GM21360 (cell line): ENCODE results near the gene FHIT.

Source experiments
- ATAC-seq: cut with Tn5 transposase; IDR thresholded peaks from one replicate; pipeline ENCODE4 v1.9.1; 2021; ENCODE audit warnings: mild to moderate bottlenecking, moderate library complexity; ENCODE audit not compliant: unreplicated experiment

FHIT gene

DNA sequence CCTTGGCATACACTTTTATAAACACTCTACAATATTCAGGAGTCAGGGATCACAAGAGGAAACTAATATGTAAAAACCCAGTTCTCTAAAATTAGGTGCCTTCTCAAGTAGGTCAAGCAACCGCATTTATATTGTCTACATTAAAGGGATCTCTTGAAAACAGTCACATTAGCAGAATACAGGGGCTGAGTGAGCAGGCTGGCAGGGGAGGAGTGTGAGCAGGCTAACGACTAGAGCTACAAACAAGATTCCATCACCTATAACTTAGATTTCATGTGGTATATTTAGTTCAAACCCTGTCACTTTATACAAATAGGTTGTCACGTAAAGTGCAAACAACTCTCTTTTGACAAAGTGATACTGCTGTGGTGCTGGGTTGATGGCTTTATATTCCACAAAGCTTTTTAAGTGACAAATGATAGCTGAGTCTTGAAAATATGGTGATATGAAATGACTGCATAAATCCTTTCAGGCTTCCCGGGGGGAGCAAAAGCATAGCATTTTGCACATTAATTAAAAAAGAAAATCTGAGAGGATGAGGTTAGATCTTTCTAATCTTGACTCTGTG lies 937.9 kb downstream of the FHIT start:
- no peak for ATAC-seq

DNA sequence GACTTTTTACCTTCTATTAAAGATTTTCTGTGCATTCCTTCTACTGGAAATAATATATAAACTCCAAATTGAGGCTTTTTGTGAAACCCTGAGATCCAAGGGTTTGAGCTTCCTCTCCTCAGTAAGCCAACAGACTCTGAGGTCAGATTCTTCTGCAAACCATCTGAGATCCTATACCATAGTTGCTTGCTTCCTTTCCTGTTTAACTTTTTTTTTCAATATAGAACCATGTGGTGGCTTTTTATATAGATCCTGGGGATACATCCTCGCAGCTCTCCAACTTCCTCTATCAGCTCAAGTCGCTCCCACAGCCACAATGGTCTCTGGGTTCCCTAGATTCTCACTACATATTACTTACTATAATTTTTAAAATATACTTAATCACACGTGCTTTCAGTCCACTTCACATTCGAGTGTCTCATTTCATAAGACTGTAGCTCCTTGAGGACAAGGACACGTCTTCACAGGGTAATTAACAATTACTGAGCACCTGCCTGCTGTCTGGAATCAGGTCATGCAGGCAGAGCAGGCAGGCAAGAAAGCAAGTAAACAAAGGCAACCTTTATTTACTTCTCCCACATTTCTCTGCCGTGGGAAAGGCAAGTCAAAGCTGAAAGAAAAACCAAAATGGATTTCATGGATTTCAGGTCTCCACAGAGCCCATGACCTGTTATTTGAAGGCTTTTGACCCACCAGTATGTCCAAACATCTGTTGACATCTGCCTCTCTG lies 941.5 kb downstream of the FHIT start:
- ATAC-seq: no peak

DNA sequence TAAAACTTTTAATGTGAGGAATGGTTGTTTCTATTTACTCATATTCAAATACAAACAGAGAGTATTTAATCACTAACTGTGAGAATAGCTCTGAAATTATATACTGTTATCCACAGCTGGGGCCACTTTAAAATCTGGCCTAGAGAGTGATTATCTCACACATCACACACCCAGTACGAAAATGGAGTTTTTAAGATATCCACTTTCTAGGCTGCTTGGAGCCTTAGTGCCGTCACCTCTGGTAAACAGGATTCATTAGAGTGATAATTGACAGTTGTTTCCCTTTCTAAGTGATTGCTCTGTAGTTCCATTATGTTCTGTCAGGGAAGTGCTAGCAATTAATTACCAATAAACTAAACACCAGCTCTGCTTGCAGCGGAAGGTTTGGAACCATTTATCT lies 942.4 kb downstream of the FHIT start:
- no peak for ATAC-seq

DNA sequence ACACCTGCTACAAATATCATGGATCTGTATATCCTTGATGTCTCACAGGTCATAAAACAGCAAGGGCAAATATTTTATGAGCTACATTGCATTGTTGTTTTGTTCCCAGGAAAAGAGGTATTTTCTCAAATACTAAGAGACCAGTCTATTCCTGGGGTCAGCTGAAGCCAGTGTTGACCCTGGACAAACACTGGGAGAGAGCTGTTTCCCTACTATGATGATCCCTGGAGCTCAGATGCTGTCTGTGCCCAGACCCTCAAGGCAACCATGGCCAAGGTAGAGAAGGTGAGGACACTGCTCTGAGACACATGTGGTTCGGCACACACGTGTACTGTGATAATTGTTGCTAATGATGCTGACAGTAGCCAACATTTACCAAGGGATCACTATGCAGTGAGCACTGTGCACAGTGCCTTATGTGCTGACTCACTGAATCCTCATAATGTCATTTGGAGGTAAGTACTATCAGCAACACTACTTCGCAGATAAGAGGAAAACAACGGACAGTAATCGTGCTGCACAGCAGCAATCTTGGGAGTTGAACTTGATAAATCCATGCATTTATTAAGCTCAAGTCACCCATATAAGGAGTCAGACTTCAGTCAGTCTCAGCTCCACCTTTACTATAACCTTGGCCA lies 943.6 kb downstream of the FHIT start:
- ATAC-seq: no peak

GRCh38 chr3:60304112-60304511 lies 947.1 kb downstream of the FHIT start:
- ATAC-seq: no peak

- no peak for ATAC-seq
Observed at GRCh38 chr3:60303160-60303559, 948.1 kb downstream of the FHIT start.

DNA sequence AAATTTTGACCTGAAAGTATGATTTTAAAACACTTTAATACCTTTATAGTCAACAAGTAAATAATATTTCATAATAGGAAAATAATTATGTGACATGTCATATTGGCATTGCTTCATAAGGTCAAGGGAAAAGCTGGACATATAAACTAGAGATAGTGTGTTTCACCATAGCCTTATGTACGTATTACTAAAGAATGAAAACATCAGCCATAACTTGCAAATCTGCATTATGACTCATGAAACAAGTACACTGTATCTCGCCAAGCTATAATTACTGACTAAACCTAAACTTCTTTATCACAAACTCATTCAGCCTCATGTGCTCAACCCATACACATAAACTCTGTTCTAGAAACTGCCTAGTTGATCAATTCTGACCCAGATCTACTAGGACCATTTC lies 950.1 kb downstream of the FHIT start:
- ATAC-seq: no peak

- no peak for ATAC-seq
Observed at GRCh38 chr3:60298141-60298540, 953.1 kb downstream of the FHIT start.

DNA sequence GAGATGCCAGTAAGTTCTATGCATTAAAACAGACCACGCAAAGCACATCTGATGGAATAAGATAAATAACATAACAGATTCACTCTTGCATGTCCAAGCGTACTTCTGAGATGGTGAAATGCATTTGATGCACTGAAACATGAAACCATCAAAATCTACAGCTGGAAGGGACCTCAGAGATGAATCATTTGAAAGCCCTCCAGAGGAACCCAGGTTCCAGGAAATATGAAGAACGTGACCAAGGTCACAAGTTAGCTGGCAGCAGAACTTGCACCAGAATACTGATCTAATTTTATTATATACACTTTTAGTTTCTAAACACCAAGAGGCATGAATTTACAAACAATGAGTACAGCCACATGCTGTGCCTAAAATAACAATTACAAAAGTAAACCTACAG lies 957.1 kb downstream of the FHIT start:
- no peak for ATAC-seq

- ATAC-seq: no peak
Observed at GRCh38 chr3:60291115-60291514, 960.1 kb downstream of the FHIT start.

- ATAC-seq: no peak
Observed at GRCh38 chr3:60290122-60290492, 961.1 kb downstream of the FHIT start.

DNA sequence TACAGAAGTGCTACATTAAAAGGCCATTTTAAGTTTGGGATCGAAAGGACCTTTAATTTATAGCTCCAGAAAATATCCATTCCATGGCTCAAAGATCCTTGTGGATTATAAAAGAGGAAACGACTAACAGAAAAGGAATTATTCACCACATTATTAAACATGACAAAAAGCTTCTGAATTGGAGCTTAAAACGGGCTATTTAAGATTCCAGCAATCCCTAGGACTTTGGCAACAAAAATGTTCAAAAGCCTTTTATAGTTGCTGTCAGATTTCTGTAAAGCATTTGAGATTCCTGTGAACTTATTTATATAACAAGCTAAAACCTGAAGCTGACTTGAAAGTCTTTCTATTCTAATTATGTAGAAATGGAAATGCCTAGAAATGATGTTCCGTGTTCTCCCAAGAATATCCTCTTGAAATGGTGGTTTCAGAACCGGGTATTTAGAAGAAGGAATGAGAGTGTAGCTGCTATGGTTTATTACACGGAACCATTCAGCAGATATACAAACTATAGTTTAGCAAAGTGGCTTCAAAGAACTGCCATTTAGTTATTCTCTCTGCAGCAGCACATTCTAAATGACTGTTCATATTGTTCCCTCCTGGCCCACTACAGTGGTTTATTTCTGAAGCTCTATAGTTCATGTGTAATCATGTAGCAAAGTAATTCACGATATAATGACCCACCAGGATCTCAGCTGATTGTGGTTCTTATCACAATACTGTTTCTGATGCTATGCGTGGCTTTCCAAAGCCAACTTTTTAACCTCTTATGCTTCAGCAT lies 961.7 kb downstream of the FHIT start:
- ATAC-seq: no peak

GRCh38 chr3:60282866-60283265 lies 968.4 kb downstream of the FHIT start:
- ATAC-seq: no peak

GRCh38 chr3:60281970-60282369 lies 969.3 kb downstream of the FHIT start:
- ATAC-seq: no peak

DNA sequence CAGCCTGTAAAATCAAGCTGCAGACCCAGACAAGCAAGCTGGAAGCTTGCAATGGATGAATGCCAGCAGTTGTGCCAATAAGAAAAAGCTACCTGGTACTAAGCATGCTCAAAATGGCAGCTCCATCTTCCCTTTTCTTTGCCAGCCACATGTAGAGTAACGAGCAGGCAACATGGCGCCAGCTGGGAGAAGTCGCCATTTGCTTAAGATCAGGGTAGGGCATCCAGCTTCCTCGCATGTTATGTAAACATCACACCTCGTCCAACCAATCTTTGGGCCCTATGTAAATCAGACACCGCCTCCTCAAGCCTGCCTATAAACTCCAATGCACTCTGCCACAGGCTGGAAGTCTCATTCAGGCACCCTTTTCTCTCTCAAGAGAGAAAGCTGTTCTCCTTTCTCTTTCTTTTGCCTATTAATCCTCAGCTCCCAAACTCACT lies 973.9 kb downstream of the FHIT start:
- ATAC-seq: no peak

DNA sequence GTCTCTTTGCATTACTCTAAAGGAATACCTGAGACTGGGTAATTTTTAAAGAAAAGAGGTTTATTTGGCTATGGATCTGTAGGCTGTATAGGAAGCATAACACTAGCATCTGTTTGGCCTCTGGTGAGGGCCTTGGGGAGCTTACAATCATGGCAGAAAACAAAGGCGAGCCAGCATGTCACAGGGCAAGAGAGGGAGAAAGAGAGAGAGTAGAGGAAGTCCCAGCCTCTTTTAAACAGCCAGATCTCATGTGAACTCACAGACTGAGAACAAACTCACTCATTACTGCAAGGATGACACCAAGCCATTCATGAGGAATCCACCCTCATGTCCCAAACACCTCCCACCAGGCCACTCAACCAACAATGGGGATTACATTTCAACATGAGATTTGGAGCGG lies 974.6 kb downstream of the FHIT start:
- ATAC-seq: no peak

DNA sequence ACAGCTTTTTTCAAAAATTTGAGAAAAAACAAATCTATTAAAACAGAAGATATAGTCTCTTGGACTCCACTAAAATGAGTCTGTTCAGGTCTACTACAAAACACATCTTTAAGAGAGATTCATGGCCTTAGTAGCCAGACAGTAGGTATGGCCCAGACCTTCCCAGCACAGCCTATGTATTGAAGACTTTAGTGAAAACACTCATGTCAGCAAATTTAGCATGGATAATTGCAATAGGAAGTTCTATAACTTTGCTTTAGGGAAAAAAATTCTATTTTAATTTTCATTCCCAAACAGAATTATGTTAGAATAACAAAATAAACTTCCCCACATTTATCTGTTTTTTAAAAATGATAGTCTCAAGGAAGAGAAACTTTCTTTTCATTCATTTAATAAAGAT lies 976.6 kb downstream of the FHIT start:
- ATAC-seq: no peak

DNA sequence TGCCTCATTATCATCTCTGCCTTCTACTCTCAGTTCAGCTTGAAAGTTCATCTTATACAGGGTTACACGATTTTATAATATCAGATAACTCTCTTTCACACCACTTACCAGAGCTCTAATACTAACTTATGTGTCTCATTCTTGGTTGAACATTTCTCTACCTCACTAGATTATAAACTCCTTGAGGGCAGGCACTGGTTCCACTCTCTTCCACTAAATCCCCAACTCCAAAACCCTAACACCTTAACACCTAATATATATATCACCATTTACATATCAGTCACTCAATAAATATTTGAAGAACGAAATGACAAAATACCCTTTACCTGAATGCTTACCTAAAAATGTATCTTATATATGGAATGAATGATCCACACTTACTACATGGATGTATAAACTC lies 977.2 kb downstream of the FHIT start:
- no peak for ATAC-seq

DNA sequence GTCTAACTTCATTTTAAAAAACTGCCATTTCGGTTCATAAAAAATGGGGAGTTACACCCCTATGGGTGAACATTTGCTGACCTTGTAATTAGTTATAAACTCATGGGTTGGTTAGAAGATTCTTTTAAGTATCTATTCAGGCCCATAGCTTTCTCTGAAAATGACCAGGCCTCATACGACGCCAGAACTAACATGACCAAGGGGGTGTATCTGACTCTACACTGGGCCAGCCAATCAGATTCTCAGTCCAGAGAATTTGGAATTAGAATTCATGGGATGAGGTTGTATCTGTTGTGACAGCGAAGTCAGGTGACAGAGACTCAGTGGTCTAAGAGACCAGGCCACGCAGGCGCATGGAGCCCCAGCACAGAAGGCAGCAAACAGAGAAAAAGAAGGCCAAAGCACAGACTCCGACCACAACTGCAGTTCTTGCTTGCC lies 981.4 kb downstream of the FHIT start:
- no peak for ATAC-seq

DNA sequence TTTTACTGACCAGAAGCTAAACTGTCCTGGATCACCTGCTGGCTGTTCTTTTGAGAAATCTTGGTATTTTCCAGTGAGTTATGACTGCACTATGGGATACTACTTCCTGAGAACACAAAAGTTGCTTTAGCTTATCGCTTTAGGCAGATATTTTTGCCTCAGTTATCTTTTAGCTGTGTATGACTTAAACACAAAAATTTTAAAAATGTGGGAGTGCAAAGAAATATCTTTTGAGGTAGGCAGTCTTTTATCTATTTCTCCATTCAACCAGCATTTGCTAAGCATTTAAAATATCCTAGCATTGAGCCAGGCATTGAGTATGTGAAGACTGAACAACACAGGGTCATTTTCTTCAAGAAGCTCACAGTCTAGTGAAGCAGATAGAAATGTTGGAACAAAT lies 981.9 kb downstream of the FHIT start:
- no peak for ATAC-seq

GRCh38 chr3:60268123-60268522 lies 983.1 kb downstream of the FHIT start:
- ATAC-seq: no peak

GRCh38 chr3:60266444-60266843 lies 984.8 kb downstream of the FHIT start:
- ATAC-seq: no peak
